Mucosa of rectum (tissue), 2 donors: Measurements from ENCODE around the gene NOXRED1.

ENCODE experiments used
- H3K27ac ChIP-seq, 2 donors: one replicate each; pipeline ENCODE4 v1.7.0; 2013; ENCODE audit warnings: inconsistent platforms in 2 of 2, low read depth in 2 of 2, low read length in 2 of 2
- H3K27me3 ChIP-seq, 2 donors: one replicate each; pipeline ENCODE4 v1.7.0; 2013; ENCODE audit warnings: low read length in 2 of 2; ENCODE audit not compliant: control insufficient read depth in 2 of 2, insufficient read depth in 2 of 2
- H3K36me3 ChIP-seq, 2 donors: one replicate each; pipeline ENCODE4 v1.7.0; 2013; ENCODE audit warnings: low read length in 2 of 2; ENCODE audit not compliant: control insufficient read depth in 2 of 2, insufficient read depth in 2 of 2
- H3K4me1 ChIP-seq, 2 donors: one replicate each; pipeline ENCODE4 v1.7.0; 2013; ENCODE audit warnings: low read length in 2 of 2, mild to moderate bottlenecking in 1 of 2; ENCODE audit not compliant: control insufficient read depth in 2 of 2, insufficient read depth in 2 of 2
- H3K4me3 ChIP-seq, 2 donors: one replicate each; pipeline ENCODE4 v1.7.0; 2013; ENCODE audit warnings: low read length in 2 of 2
- H3K9ac ChIP-seq, 2 donors: one replicate each; pipeline ENCODE4 v1.7.0; 2013; ENCODE audit warnings: low read length in 2 of 2, low read depth in 1 of 2, mild to moderate bottlenecking in 1 of 2
- H3K9me3 ChIP-seq, 2 donors: one replicate each; pipeline ENCODE4 v1.7.0; 2013; ENCODE audit warnings: low read length in 2 of 2; ENCODE audit not compliant: control insufficient read depth in 2 of 2
- donor health status: healthy.
- donor health status: Normal muscosa, but diverticular disease.

The NOXRED1 gene

DNA sequence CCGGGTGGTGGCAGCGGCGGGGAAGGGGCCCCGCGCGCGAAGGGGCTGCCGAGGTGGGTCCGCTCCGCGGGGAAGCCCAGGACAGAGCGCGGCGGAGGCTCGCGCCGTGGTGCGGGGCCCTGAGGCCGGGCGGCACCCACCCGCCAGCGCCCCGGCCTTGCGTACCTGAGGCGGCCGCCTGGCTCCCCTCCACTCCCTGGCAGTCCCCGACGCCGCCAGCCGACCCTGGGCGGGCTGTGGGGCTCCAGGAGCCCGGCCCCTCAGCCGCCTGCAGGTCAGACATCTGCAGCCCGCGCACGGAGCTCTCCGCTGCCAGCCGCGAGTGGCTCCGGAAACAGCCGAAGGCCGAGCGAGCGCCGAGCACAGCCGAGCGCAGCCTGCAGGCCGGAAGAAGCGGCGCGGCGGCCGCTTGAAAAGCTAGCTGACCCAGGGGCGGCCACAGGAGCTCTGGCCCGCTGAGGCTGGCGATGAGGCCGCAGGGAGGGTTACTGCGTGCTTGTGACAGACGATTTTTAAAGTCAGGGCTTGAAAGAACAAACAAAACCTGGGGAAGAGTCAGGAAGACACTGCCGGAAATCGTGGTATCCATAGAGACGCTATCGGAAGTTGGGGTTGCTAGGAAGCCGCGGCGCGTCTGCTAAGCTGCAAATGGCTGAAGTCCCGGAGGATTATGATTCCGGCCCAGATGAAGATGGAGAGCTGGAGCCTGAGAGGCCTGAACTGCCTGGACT, 46.4 kb downstream of the NOXRED1 start, which contains the start of the genes SAMD15 and TMED8:
SAMD15 (plus strand) TSS at position 609 of the 731 bp plus-strand sequence; CDS start at position 649, 40 bp downstream.
TMED8 (minus strand) TSS at position 324 of the 731 bp plus-strand sequence; CDS start at position 283, 41 bp downstream.
- Histone ChIP-seq H3K27me3 (no peaks in the 10 kb centered on the region), H3K27ac (peak within 1 kb of the TSS; percentile 76 to 80)

DNA sequence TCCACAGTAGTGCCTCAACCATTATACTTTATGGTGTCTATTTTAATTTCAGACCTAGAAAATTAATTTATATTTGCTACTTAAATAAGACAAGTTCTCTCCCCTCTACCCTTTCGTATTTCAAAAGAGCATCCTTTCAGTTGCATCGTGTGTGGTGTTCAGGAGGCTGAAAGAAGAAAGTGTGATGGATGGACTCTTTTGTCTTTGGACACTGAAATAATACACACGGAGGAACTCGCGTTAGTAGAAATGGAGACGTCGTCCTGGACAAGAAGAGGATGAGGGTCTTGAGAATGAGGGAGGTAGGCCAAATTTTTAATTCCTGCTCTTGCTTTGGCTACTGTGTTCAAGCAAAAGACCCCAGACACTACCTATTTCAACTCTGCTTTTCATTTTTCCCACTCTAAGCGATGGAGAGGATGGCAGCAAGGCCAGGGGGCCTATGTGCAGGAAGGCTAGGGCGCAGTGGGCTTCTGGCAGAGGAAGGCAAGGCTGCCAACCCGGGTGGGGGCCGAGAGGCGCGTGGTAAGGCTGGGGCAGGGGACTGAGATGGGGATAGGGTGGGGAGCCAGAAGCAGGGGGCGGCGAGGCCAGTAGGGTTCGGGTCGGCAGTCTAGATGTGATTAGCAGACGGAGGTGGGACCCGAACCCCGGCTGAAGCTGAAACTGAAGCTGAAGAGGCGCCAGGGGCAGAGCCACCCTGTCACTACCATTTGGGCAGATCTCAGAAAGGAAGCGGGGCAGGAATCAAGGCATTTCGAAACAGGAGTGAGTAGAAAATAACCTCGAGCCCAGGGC, 47.2 kb downstream of the NOXRED1 start:
- Histone ChIP-seq H3K27ac (peak overlapping the region; percentile 76 to 80), H3K4me3 (peak overlapping the region; percentile 92 to 94), H3K36me3 (no peaks in the 10 kb centered on the region), H3K9ac (peak overlapping the region; percentile 80 to 82), H3K27me3 (no peaks in the 10 kb centered on the region), H3K4me1 (peaks cover 10 to 15% of the 10 kb centered on the region in 2 donors), H3K9me3 (no peaks in the 10 kb centered on the region)

More for the DNA sequence above, 46.4 kb downstream of the NOXRED1 start, which contains the start of the genes SAMD15 and TMED8:
- Histone ChIP-seq H3K9ac (peak within 1 kb of the TSS; percentile 80 to 82), H3K36me3 (no peaks in the 10 kb centered on the region), H3K4me3 (peak within 1 kb of the TSS; percentile 92 to 94), H3K9me3 (no peaks in the 10 kb centered on the region), H3K4me1 (peaks cover 10 to 15% of the 10 kb centered on the region in 2 donors)

DNA sequence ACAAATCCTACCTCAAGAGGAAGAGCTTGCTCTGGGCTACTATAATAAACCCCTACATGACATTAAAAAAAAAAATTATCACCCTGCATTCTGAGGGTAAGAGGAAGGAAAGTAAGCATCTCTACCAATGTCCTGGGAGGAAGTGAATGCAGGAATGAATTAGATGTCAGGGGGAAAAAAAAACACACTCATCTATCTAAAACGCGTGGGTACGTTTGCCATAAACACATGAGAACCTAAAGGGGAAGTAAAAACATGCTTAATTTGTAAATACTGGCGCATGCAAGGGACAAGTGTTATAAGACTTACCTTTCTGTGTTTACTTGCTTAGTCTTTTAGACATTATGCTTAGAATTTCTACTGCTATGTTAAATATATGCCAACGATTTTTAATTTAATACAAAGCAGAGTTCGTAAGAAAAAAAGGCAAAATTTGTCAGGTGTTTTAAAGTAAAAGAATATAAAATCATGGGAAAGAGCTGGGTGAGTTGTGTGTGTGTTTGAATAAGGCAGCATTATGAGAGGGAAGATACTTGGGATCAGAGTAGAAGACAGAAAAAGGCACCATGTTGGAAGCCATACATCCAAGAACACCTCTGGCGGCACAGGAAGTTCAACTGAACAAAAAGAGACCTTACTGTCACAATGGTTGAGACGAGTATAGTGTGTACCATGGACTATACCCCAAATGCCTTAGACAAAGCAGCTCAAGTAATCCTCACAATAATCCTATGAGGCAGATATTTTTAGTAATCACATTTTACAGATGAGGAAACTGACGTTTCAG, 48.0 kb downstream of the NOXRED1 start:
- Histone ChIP-seq H3K27me3 (no peaks in the 10 kb centered on the region), H3K4me3 (peak overlapping the region in 1 of 2 donors; percentile 94), H3K9me3 (no peaks in the 10 kb centered on the region), H3K27ac (no peak overlapping the region), H3K4me1 (peaks cover 10 to 15% of the 10 kb centered on the region in 2 donors), H3K36me3 (no peaks in the 10 kb centered on the region), H3K9ac (no peak overlapping the region)

DNA sequence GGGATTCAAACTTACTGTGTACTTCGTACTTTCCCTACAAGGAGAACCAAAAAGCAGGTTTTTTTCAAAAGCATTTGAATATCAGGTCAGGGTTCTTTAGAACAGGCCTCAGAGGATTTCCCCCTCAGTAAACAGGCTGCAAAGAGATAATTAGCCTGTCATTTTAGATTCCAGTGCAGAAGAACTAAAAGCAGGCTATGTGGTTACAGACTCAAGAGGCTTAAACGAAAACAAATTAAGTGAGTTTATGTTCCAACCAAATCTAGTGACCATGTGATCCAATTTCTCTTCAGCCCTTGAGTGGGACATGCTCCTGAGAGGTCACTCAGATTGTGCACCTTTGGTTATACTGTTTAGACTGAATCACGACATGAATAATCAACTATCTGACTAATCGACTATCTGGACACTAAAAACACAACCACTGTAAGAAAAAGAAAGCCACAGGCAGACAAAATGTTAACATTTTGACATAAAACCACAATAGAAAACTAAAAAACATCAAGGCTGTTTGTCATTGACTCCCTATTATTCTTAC, 51.0 kb downstream of the NOXRED1 start:
- Histone ChIP-seq H3K9ac (no peak overlapping the region), H3K9me3 (no peaks in the 10 kb centered on the region), H3K4me1 (peaks cover 7 to 11% of the 10 kb centered on the region in 2 donors), H3K4me3 (no peak overlapping the region), H3K27ac (no peak overlapping the region), H3K36me3 (no peaks in the 10 kb centered on the region), H3K27me3 (no peaks in the 10 kb centered on the region)

DNA sequence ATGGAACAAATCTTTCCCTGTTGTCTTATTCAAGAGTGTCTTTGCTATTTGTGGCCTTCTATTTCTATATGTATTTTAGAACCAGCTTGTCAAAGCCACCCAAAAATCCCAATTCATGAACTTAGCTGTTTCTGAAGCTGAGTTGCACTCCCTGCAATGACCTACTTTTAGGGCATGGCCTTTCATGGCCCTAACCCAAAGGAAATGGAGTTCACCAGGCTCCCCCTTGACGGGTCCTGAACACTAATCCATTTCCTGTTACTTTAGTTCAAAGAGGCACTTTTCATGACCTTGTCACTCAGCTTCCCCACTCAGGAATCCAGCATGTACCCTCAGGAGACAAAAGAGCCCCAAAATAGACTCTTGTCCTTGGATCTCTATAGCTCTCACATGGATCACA, 54.0 kb downstream of the NOXRED1 start:
- H3K27me3 ChIP-seq, result no peaks in the 10 kb centered on the region

DNA sequence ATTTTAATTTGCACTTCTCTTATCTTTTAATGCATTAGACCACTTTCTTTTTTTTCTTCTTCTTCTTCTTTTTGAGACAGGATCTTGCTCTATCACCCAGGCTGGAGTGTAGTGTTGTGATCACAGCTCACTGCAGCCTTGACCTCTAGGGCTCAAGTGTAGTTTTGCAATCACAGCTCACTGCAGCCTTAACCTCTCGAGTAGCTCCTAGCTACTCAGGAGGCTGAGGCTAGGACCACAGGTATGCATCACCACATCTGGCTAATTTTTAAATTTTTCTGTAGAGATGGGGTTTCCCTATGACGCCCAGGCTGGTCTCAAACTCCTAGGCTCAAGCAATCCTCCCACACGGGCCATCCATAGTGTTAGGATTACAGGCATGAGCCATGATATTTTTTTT, 59.2 kb downstream of the NOXRED1 start:
- Histone ChIP-seq H3K4me3 (no peak overlapping the region), H3K9me3 (no peaks in the 10 kb centered on the region), H3K36me3 (no peaks in the 10 kb centered on the region), H3K27ac (no peak overlapping the region), H3K27me3 (no peaks in the 10 kb centered on the region), H3K9ac (no peak overlapping the region), H3K4me1 (no peaks in the 10 kb centered on the region)

More for the DNA sequence above, 54.0 kb downstream of the NOXRED1 start:
- Histone ChIP-seq H3K27ac (no peak overlapping the region), H3K36me3 (no peaks in the 10 kb centered on the region), H3K9ac (no peak overlapping the region), H3K9me3 (no peaks in the 10 kb centered on the region), H3K4me1 (no peaks in the 10 kb centered on the region), H3K4me3 (no peak overlapping the region)

DNA sequence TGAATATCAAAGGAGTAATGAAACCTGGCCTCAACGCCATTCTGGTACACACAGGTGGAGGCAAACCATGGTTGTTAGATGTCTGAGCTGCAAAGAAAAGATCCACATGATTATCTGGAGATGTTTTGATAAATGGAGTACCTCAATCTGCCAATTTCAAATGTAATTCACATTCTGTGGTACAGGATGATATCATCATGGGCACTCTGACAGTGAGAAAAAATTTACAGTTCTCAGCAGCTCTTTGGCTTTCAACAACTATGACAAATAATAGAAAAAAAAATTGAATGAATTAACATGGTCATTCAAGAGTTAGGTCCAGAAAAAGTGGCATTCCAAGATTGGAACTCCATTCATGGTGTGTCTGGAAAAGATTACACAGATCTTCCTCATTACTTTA, 63.7 kb downstream of the NOXRED1 start:
- Histone ChIP-seq H3K9ac (no peak overlapping the region), H3K27ac (no peak overlapping the region), H3K9me3 (no peaks in the 10 kb centered on the region), H3K4me1 (no peaks in the 10 kb centered on the region), H3K27me3 (no peaks in the 10 kb centered on the region), H3K4me3 (no peak overlapping the region), H3K36me3 (no peaks in the 10 kb centered on the region)

DNA sequence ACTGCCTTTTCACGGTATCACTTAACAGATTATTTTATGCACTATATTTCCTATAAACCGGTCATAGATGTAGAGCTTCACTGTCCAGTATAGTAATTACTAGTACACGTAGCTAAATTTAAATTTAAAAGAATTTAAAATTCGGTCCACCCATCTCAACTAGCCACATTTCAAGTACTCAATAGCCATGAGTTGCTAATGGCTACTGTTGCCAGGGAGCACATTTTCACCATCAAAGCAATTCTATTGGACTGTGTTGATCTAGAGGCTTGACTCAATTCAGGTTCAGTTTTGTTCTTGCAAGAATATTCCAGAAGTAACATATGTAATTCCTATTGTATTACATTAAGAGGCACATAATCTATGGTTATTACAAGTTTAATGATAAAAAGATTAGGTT, 66.4 kb downstream of the NOXRED1 start:
- Histone ChIP-seq H3K9ac (no peak overlapping the region), H3K27me3 (no peaks in the 10 kb centered on the region)

DNA sequence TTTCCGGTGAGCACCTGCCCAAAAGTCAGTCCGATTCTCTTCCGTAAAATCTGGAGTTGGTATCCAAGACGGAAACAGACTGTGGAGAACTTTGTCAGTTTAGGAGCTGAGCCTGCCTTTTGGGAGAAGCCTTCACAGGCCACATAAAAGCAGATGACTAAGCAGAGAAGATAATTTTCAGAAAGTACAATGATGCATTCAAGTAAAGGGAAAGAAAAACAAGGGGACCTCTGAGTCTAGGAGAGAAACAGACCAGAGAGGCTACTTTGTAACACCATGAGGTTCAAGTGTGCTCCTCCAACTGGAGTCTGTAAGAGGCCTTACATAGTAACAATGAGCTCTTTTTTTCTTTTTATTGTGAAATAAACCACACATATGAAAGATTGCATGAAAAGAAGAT, 67.5 kb downstream of the NOXRED1 start:
- H3K27me3 ChIP-seq, result no peaks in the 10 kb centered on the region
- H3K4me3 ChIP-seq, result no peak overlapping the region
- no peaks in the 10 kb centered on the region for H3K9me3 ChIP-seq
- H3K4me1 ChIP-seq, result no peaks in the 10 kb centered on the region
- H3K36me3 ChIP-seq, result no peaks in the 10 kb centered on the region
- no peak overlapping the region for H3K27ac ChIP-seq
- H3K9ac ChIP-seq, result no peak overlapping the region

More for the DNA sequence above, 66.4 kb downstream of the NOXRED1 start:
- H3K4me3 ChIP-seq, result no peak overlapping the region
- no peaks in the 10 kb centered on the region for H3K4me1 ChIP-seq
- no peaks in the 10 kb centered on the region for H3K36me3 ChIP-seq
- no peaks in the 10 kb centered on the region for H3K9me3 ChIP-seq
- H3K27ac ChIP-seq, result no peak overlapping the region
